Measurements from ENCODE around the gene VAPA.

VAPA gene

GRCh38 chr18:10006311-10006893, 92.6 kb downstream of the VAPA start:
- no peak for DNase-seq (ENCODE audit: low read depth)

DNA sequence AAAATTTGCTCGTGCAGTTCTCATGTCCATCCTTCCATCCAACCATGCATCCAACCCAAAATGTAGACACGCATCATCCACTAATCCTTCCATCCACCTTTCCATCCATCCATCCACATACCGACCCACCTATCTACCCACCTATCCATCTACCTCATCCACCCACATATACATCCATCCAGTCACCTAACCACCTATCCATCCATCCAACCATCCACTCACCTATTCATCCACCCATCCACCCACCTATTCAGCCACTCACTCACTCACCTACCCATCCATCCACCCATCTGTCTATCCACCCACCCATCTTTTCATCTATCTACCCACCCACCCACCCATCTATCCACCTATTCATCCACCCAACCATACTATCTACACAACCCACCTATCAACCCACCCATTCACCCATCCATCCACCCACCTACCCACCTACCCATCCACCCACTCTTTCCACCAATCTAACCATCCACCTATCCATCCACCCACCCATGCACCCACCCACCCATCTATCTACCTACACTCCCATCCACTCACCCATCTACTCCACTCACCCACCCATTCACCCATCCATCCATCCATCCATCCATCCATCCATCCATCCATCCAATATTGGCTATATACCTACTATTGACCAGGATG, 94.3 kb downstream of the VAPA start:
- no peak for DNase-seq (ENCODE audit: low read depth)
